ENCODE measurements around the gene ACTRT2.
A peak's percentile ranks its signal among the peaks of the same experiment; 100 is the strongest.

The ACTRT2 gene

GRCh38 chr1:3055051-3055450 lies 33.8 kb downstream of the ACTRT2 start:
- DNase-seq (ENCODE audit: low spot score) = no peak

GRCh38 chr1:3056641-3057040 lies 35.4 kb downstream of the ACTRT2 start:
- DNase-seq (ENCODE audit: low spot score) = no peak

- no peak for DNase-seq (ENCODE audit: low spot score)
Observed at GRCh38 chr1:3058263-3059030, 37.2 kb downstream of the ACTRT2 start.

GRCh38 chr1:3060127-3060526 lies 38.9 kb downstream of the ACTRT2 start:
- no peak for DNase-seq (ENCODE audit: low spot score)

- DNase-seq (ENCODE audit: low spot score) = no peak
Observed at GRCh38 chr1:3060601-3061551, 39.6 kb downstream of the ACTRT2 start.

- DNase-seq (ENCODE audit: low spot score) = no peak
Observed at GRCh38 chr1:3061566-3061965, 40.3 kb downstream of the ACTRT2 start.

- no peak for DNase-seq (ENCODE audit: low spot score)
Observed at GRCh38 chr1:3061981-3062615, 40.8 kb downstream of the ACTRT2 start.

GRCh38 chr1:3062616-3063378 lies 41.5 kb downstream of the ACTRT2 start:
- no peak for DNase-seq (ENCODE audit: low spot score)

GRCh38 chr1:3063379-3064295 lies 42.4 kb downstream of the ACTRT2 start:
- no peak for DNase-seq (ENCODE audit: low spot score)

- DNase-seq (ENCODE audit: low spot score) = no peak
Observed at GRCh38 chr1:3064296-3064850, 43.1 kb downstream of the ACTRT2 start.

- DNase-seq (ENCODE audit: low spot score) = no peak
Observed at GRCh38 chr1:3064901-3065300, 43.6 kb downstream of the ACTRT2 start.

GRCh38 chr1:3065396-3065795 lies 44.1 kb downstream of the ACTRT2 start:
- DNase-seq (ENCODE audit: low spot score) = no peak

GRCh38 chr1:3065797-3066196 lies 44.5 kb downstream of the ACTRT2 start:
- DNase-seq (ENCODE audit: low spot score) = no peak

GRCh38 chr1:3066250-3066711 lies 45.0 kb downstream of the ACTRT2 start:
- DNase-seq (ENCODE audit: low spot score) = peak; percentile 53

GRCh38 chr1:3066826-3067225 lies 45.6 kb downstream of the ACTRT2 start:
- DNase-seq (ENCODE audit: low spot score) = no peak

- DNase-seq (ENCODE audit: low spot score) = no peak
Observed at GRCh38 chr1:3067301-3067670, 46.0 kb downstream of the ACTRT2 start.

GRCh38 chr1:3067671-3068563 lies 46.6 kb downstream of the ACTRT2 start:
- no peak for DNase-seq (ENCODE audit: low spot score)

- peak; percentile 85 for DNase-seq (ENCODE audit: low spot score)
Observed at GRCh38 chr1:3068564-3069431, 47.5 kb downstream of the ACTRT2 start, which contains the start of gene PRDM16. Gene PRDM16 (plus strand): TSS chr1:3069203. CDS start chr1:3069260, 57 bp downstream.

Measured in cerebellar cortex (tissue), 1 donor.